Esophagus muscularis mucosa (tissue), 4 donors: ENCODE results near the gene TM9SF3. TPM values are rescaled to one million over a fixed set of nuclear protein-coding genes. Genes with fewer than 3 reads are reported as not detected.

Source experiments
- DNase-seq: peaks from one replicate; pipeline ENCODE4 v3.0.0-alpha.2; 2017; ENCODE audit errors: extremely low spot score
- H3K27ac ChIP-seq, 4 donors: fragments of 200-600 bp; sonication (generic); replicated peaks in 1 of 4; 1 replicate in 3 of 4; 2 replicates in 1 of 4; pipeline ENCODE4 v1.5.1; 2016 to 2019; ENCODE audit warnings: mild to moderate bottlenecking in 1 of 4
- H3K27me3 ChIP-seq, 4 donors: fragments of 200-600 bp; sonication (generic); one replicate each; pipeline versions ENCODE4 v1.5.1 to v1.6.0; 2016 to 2019
- H3K36me3 ChIP-seq, 4 donors: fragments of 200-600 bp; sonication (generic); one replicate each; pipeline ENCODE4 v1.5.1; 2016 to 2019
- H3K4me1 ChIP-seq, 4 donors: fragments of 200-600 bp; sonication (generic); one replicate each; pipeline ENCODE4 v1.5.1; 2016 to 2019
- H3K4me3 ChIP-seq, 4 donors: fragments of 200-600 bp; sonication (generic); 1 replicate in 2 of 4; 2 replicates in 2 of 4; pipeline ENCODE4 v1.5.1; 2016 to 2019; ENCODE audit warnings: mild to moderate bottlenecking in 4 of 4, moderate library complexity in 1 of 4
- H3K9me3 ChIP-seq, 4 donors: fragments of 200-600 bp; sonication (generic); 1 replicate in 3 of 4; 2 replicates in 1 of 4; pipeline ENCODE4 v1.5.1; 2016 to 2019
- EP300 ChIP-seq: sonication (generic); formaldehyde crosslinking; IDR thresholded peaks from one replicate; pipeline ENCODE4 v1.6.1; 2017; ENCODE audit warnings: antibody characterized with exemption
- POLR2A ChIP-seq: fragments of 450-650 bp; IDR thresholded peaks from one replicate; pipeline ENCODE4 v1.6.1; 2017; ENCODE audit warnings: antibody characterized with exemption, moderate library complexity, mild to moderate bottlenecking, low read depth
- POLR2AphosphoS5 ChIP-seq, 2 donors: sonication (generic); formaldehyde crosslinking; IDR thresholded peaks; one replicate each; pipeline ENCODE4 v1.6.1; 2017; ENCODE audit warnings: antibody characterized with exemption in 2 of 2
- WGBS: methylation state at CpG from one replicate; pipeline ENCODE4 v1.1.5; 2018; 5-methylcytosine and 5-hydroxymethylcytosine counted together
- intact Hi-C: fragments of 100-400 bp; cut with DNase I; formaldehyde crosslinking; loops from one replicate; pipeline ENCODE4 v1.15.1; 2023
- total RNA-seq, 4 donors: library from RNA; depleted of rRNA; stranded (reverse); fragments of >200 nt; gene quantifications; one replicate each; pipeline versions ENCODE4 v1.1.0 to v1.2.1, GENCODE V29; 2016
- TF ChIP-seq, protein P1 (sequence below), 3 experiments: fragments of 200-600 bp in 2 of 3; fragments of 450-650 bp in 1 of 3; sonication (generic) in 2 of 3; IDR thresholded peaks; one replicate each; pipeline ENCODE4 v1.5.1; 2017 to 2019; ENCODE audit warnings: antibody characterized with exemption in 3 of 3, mild to moderate bottlenecking in 2 of 3, moderate library complexity in 1 of 3

Gene TM9SF3
- total RNA-seq, 4 donors from 2014 or later: 72.0 to 110 (median 90.5) TPM

GRCh38 chr10:96538683-96539082, 48.1 kb downstream of the TM9SF3 start:
- 97% methylated on average over 1 of the region's 1 CpG for WGBS
- Histone ChIP-seq H3K4me1 (no peaks in the 10 kb centered on the region), H3K27ac (no peak overlapping the region), H3K4me3 (no peak overlapping the region), H3K36me3 (peaks cover 0 to 38% (median 23%) of the 10 kb centered on the region in 4 donors), H3K27me3 (no peaks in the 10 kb centered on the region), H3K9me3 (no peaks in the 10 kb centered on the region)
- no peak for DNase-seq
- intact Hi-C loops: no loop called here
- TF ChIP-seq POLR2A: no peak
- TF ChIP-seq, protein P1, sequence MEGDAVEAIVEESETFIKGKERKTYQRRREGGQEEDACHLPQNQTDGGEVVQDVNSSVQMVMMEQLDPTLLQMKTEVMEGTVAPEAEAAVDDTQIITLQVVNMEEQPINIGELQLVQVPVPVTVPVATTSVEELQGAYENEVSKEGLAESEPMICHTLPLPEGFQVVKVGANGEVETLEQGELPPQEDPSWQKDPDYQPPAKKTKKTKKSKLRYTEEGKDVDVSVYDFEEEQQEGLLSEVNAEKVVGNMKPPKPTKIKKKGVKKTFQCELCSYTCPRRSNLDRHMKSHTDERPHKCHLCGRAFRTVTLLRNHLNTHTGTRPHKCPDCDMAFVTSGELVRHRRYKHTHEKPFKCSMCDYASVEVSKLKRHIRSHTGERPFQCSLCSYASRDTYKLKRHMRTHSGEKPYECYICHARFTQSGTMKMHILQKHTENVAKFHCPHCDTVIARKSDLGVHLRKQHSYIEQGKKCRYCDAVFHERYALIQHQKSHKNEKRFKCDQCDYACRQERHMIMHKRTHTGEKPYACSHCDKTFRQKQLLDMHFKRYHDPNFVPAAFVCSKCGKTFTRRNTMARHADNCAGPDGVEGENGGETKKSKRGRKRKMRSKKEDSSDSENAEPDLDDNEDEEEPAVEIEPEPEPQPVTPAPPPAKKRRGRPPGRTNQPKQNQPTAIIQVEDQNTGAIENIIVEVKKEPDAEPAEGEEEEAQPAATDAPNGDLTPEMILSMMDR (IDR thresholded peaks at IDR 0.05): no peak

DNA sequence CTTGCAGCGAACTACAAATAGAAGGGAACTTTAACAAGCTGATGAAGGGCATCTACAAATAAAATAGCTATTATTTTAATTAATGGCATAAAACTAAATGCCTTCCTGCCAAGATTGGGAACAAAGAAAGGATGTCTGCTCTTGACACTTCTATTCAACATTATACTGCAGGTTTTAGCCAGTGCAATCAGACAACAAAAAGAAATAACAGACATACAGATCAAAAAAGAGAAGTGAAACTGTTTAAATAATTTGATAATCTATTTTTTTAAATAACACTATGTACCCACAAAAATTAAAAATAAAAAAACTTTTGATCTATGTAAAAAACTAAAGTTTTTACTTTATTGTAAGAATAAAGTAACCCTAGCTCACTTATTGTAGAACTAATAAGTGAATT, 50.7 kb downstream of the TM9SF3 start:
- no peaks in the 10 kb centered on the region for H3K9me3 ChIP-seq
- no peak overlapping the region for H3K4me3 ChIP-seq
- 92% methylated on average over 1 of the region's 1 CpG for WGBS
- peaks cover 0 to 39% (median 14%) of the 10 kb centered on the region in 4 donors for H3K36me3 ChIP-seq
- intact Hi-C loops: no loop called here
- no peaks in the 10 kb centered on the region for H3K27me3 ChIP-seq
- no peak for DNase-seq
- TF ChIP-seq POLR2A (no peak), POLR2AphosphoS5 (IDR thresholded peaks at IDR 0.05) (no peak), EP300 (no peak)
- TF ChIP-seq, protein P1 (IDR thresholded peaks at IDR 0.05): no peak
- no peak overlapping the region for H3K27ac ChIP-seq
- H3K4me1 ChIP-seq: peaks cover 0 to 3% (median 0%) of the 10 kb centered on the region in 4 donors

DNA sequence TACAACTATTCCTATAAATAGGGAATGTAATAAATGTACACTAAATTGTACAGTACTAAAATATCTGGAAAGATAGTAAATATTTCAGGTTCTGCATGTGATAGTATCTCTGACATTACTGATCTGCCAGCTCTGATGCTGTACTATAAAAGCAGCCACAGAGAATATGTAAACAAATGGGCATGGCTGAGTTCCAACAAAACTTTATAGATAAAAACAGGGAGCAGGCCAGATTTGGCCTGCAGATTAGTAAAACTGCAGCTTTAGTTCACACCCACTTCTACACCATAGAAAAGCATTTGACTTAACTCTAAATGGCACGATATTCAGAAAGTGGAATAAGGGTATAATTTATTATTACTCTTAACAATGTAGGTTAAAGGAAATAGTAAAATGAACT, 54.3 kb downstream of the TM9SF3 start:
- no peaks in the 10 kb centered on the region for H3K27me3 ChIP-seq
- intact Hi-C loops: no loop called here

DNA sequence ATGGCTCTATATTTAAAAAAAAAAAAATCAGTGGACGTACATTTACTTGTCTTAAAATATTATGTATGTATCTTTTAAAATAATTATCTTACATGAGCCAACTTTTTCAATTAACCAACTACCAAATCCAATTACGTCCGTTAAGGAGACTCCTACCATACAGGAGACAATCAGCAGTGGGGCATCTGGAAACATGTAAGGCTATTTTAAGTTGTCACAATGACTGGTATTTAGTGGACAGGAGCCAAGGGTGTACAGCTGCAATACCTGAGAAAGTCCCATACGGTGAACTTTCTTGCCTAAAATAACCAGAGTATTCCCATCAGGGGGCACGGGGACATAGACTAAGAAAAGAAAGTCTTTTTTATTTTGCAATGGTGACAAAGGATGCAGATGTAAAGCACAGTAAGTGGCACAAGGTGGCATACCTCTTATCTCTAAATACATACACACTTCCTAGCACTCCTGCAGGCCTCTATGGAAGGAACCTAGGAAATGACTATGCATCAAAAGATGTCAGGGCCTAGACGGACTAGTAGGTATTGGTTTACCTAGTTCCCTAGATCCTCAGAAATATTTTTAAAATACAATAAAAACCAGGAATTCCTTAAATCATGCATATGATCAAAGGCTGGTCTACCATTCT, 57.1 kb downstream of the TM9SF3 start:
- TF ChIP-seq, protein P1 (IDR thresholded peaks at IDR 0.05): no peak
- TF ChIP-seq POLR2A: no peak
- TF ChIP-seq EP300: no peak
- no peak for TF ChIP-seq POLR2AphosphoS5 (IDR thresholded peaks at IDR 0.05)
- Histone ChIP-seq H3K4me1 (peaks cover 0 to 3% (median 0%) of the 10 kb centered on the region in 4 donors), H3K27me3 (no peaks in the 10 kb centered on the region), H3K36me3 (peaks cover 13 to 78% (median 46%) of the 10 kb centered on the region in 4 donors), H3K27ac (no peak overlapping the region), H3K9me3 (no peaks in the 10 kb centered on the region), H3K4me3 (no peak overlapping the region)
- 70% methylated on average over 6 of the region's 6 CpGs for WGBS
- intact Hi-C loops: no loop called here
- DNase-seq: no peak

More for the DNA sequence above, 54.3 kb downstream of the TM9SF3 start:
- Histone ChIP-seq H3K27ac (no peak overlapping the region), H3K4me1 (peaks cover 0 to 3% (median 0%) of the 10 kb centered on the region in 4 donors), H3K4me3 (no peak overlapping the region), H3K36me3 (peaks cover 8 to 52% (median 30%) of the 10 kb centered on the region in 4 donors), H3K9me3 (no peaks in the 10 kb centered on the region)
- 77% methylated on average over 1 of the region's 1 CpG for WGBS
- no peak for DNase-seq
- TF ChIP-seq POLR2A: no peak
- no peak for TF ChIP-seq POLR2AphosphoS5 (IDR thresholded peaks at IDR 0.05)
- no peak for TF ChIP-seq EP300
- TF ChIP-seq, protein P1 (IDR thresholded peaks at IDR 0.05): no peak

DNA sequence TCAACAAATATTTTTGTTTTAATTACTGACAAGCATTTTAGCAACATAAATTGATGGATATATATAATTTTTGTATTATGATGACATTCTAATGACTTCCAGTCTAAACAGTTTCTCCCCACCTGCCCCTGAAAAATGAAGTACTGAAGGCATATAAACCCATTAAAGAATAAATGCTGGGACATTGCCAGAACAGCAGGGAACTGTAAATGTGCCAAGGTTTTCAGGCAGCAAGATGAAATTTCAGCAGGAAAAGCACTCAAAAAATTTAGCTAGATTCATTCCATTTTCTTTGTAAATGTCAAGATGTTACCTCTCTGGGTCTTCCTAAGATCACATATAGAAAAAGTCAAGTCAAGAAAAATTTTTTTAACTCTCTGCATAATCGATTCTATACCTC, 62.1 kb downstream of the TM9SF3 start:
- no peak overlapping the region for H3K4me3 ChIP-seq
- H3K27me3 ChIP-seq: no peaks in the 10 kb centered on the region
- peaks cover 17 to 71% (median 46%) of the 10 kb centered on the region in 4 donors for H3K36me3 ChIP-seq
- WGBS: 74% methylated on average over 1 of the region's 1 CpG
- intact Hi-C loops: no loop called here
- no peak for DNase-seq
- no peak for TF ChIP-seq POLR2A
- H3K9me3 ChIP-seq: no peaks in the 10 kb centered on the region
- H3K4me1 ChIP-seq: no peaks in the 10 kb centered on the region
- H3K27ac ChIP-seq: no peak overlapping the region
